Sigmoid colon (tissue), 3 donors: ENCODE results near the gene KRT6A.

Source experiments
- CTCF ChIP-seq, 4 experiments: fragments of 450-650 bp in 3 of 4; fragments of 200-600 bp in 1 of 4; IDR thresholded peaks; one replicate each; pipeline ENCODE4 v1.5.1; 2016 to 2019; ENCODE audit warnings: antibody characterized with exemption in 4 of 4, mild to moderate bottlenecking in 3 of 4, moderate library complexity in 2 of 4
- POLR2A ChIP-seq, 2 donors: fragments of 450-650 bp; IDR thresholded peaks; one replicate each; pipeline ENCODE4 v1.6.1; 2016; ENCODE audit warnings: antibody characterized with exemption in 2 of 2, mild to moderate bottlenecking in 2 of 2, moderate library complexity in 2 of 2

- TF ChIP-seq CTCF (IDR thresholded peaks at IDR 0.05): no peak
- no peak for TF ChIP-seq POLR2A (IDR thresholded peaks at IDR 0.05)
Observed at GRCh38 chr12:52517005-52517835, 24.2 kb upstream of the KRT6A start.
